Measurements from ENCODE around the gene KCNQ2. TPM values are rescaled to one million over a fixed set of nuclear protein-coding genes. Genes with fewer than 3 reads are reported as not detected.

KCNQ2 gene
- total RNA-seq, 1 experiment from 2014 or later: 86.5 TPM

GRCh38 chr20:63472862-63473390 is 471 bp upstream of the KCNQ2 start:
- RAD21 ChIA-PET (ENCODE audit: low non-redundant PET in 1 of 2, low total read pairs in 2 of 2, uncharacterized antibody in 2 of 2, unreplicated experiment in 2 of 2): no interaction called here
- Histone ChIP-seq H2AFZ (ENCODE audit: low read depth, low read length, poor library complexity, severe bottlenecking) (no peak overlapping the region), H3K27ac (ENCODE audit: low read depth, low read length) (no peak overlapping the region; the same call in 1 of the 2 replicates), H3K4me3 (replicated peaks in 1 of 2; ENCODE audit: low read depth in 1 of 2, low read length in 2 of 2) (no peak overlapping the region), H3K36me3 (ENCODE audit: control insufficient read depth in 1 of 2, insufficient read depth in 2 of 2, low read length in 2 of 2) (no peaks in the 10 kb centered on the region), H3K27me3 (ENCODE audit: insufficient read depth, low read length) (no peaks in the 10 kb centered on the region), H4K20me1 (ENCODE audit: insufficient read depth) (no peaks in the 10 kb centered on the region), H3K9me3 (ENCODE audit: control insufficient read depth in 1 of 2, insufficient read depth in 1 of 2, low read depth in 1 of 2, low read length in 2 of 2) (no peaks in the 10 kb centered on the region), H3K4me1 (ENCODE audit: control insufficient read depth in 1 of 2, insufficient read depth in 2 of 2, low read length in 2 of 2) (peaks cover 0 to 11% of the 10 kb centered on the region in 2 experiments; a peak in 1 of 4 replicates), H3K79me2 (ENCODE audit: insufficient read depth, low read length) (peaks cover 41% of the 10 kb centered on the region), H3K4me2 (ENCODE audit: low read length) (no peak overlapping the region), H3K9me2 (ENCODE audit: insufficient read depth) (no peaks in the 10 kb centered on the region), H3K9ac (ENCODE audit: low read length) (no peak overlapping the region)
- no peak for TF ChIP-seq CEBPB (IDR thresholded peaks at IDR 0.05; ENCODE audit: low read depth)
- no peak for TF ChIP-seq CTCF (IDR thresholded peaks at IDR 0.05 in 2 of 3, conservative IDR thresholded peaks at IDR 0.05 in 1 of 3; ENCODE audit: borderline replicate concordance in 1 of 3, insufficient read depth in 1 of 3, low read depth in 2 of 3, low read length in 2 of 3)
- TF ChIP-seq ATF3 (IDR thresholded peaks at IDR 0.05): no peak
- no peak for TF ChIP-seq TCF7L2 (IDR thresholded peaks at IDR 0.05; ENCODE audit: borderline replicate concordance, extremely low read depth, insufficient read depth, insufficient read length)
- no peak for TF ChIP-seq POLR2A (IDR thresholded peaks at IDR 0.05; ENCODE audit: borderline replicate concordance, extremely low read depth, insufficient read depth, insufficient read length)
- no peak for TF ChIP-seq SIN3A (IDR thresholded peaks at IDR 0.05; ENCODE audit: low read depth)
- no peak for TF ChIP-seq POLR2AphosphoS5 (IDR thresholded peaks at IDR 0.05; ENCODE audit: low read depth, low read length)
- no peak for TF ChIP-seq REST (IDR thresholded peaks at IDR 0.05; ENCODE audit: low read depth)
- TF ChIP-seq EZH2phosphoT487 (IDR thresholded peaks at IDR 0.05; ENCODE audit: borderline replicate concordance): no peak
- no peak for TF ChIP-seq EGR1 (IDR thresholded peaks at IDR 0.05; ENCODE audit: low read depth)
- TF ChIP-seq ELF1 (IDR thresholded peaks at IDR 0.05; ENCODE audit: borderline replicate concordance, low read depth): no peak
- TF ChIP-seq ZFX (IDR thresholded peaks at IDR 0.05): no peak
- no peak for TF ChIP-seq YY1 (IDR thresholded peaks at IDR 0.05; ENCODE audit: extremely low read depth, insufficient replicate concordance, low read depth, low read length)
- TF ChIP-seq FOSL1 (IDR thresholded peaks at IDR 0.05; ENCODE audit: low read depth): no peak
- CTCF ChIA-PET: no interaction called here
- intact Hi-C loops (cut with micrococcal nuclease): no loop called here
- no TSS peak for BruUV-seq (replicated peaks)
- no peak for ATAC-seq
- DNase-seq (ENCODE audit: low read depth, low spot score): no peak
- POLR2A ChIA-PET: no interaction called here

All from HCT116 (cell line).